T-helper 1 cell treated with Interleukin-12 subunit alpha and Interleukin-12 subunit beta and Interleukin-4 antibody, amounts not matched to agents 30 μg/mL and 1 μg/mL, for 36 hours (primary cell): ENCODE measurements around the gene PDGFA.

Source experiments
- H3K27ac Mint-ChIP-seq: one replicate; pipeline ENCODE4 v1.8.0; 2021; ENCODE audit warnings: mild to moderate bottlenecking, mixed read lengths
- H3K27me3 Mint-ChIP-seq: one replicate; pipeline ENCODE4 v1.8.0; 2021; ENCODE audit warnings: low read depth, mixed read lengths
- H3K36me3 Mint-ChIP-seq: one replicate; pipeline ENCODE4 v1.8.0; 2021; ENCODE audit warnings: low read depth, mixed read lengths
- H3K4me1 Mint-ChIP-seq: one replicate; pipeline ENCODE4 v1.8.0; 2021; ENCODE audit warnings: low read depth, mixed read lengths
- H3K4me3 Mint-ChIP-seq: one replicate; pipeline ENCODE4 v1.8.0; 2021; ENCODE audit warnings: mild to moderate bottlenecking, moderate library complexity, mixed read lengths
- H3K9me3 Mint-ChIP-seq: one replicate; pipeline ENCODE4 v1.8.0; 2021; ENCODE audit warnings: mixed read lengths

The PDGFA gene

GRCh38 chr7:544338-545221, 24.9 kb upstream of the PDGFA start:
- Mint-ChIP-seq H3K27ac (no peak overlapping the region), H3K36me3 (no peaks in the 10 kb centered on the region), H3K4me1 (no peaks in the 10 kb centered on the region), H3K27me3 (no peaks in the 10 kb centered on the region), H3K4me3 (no peak overlapping the region), H3K9me3 (peaks cover 5% of the 10 kb centered on the region)

DNA sequence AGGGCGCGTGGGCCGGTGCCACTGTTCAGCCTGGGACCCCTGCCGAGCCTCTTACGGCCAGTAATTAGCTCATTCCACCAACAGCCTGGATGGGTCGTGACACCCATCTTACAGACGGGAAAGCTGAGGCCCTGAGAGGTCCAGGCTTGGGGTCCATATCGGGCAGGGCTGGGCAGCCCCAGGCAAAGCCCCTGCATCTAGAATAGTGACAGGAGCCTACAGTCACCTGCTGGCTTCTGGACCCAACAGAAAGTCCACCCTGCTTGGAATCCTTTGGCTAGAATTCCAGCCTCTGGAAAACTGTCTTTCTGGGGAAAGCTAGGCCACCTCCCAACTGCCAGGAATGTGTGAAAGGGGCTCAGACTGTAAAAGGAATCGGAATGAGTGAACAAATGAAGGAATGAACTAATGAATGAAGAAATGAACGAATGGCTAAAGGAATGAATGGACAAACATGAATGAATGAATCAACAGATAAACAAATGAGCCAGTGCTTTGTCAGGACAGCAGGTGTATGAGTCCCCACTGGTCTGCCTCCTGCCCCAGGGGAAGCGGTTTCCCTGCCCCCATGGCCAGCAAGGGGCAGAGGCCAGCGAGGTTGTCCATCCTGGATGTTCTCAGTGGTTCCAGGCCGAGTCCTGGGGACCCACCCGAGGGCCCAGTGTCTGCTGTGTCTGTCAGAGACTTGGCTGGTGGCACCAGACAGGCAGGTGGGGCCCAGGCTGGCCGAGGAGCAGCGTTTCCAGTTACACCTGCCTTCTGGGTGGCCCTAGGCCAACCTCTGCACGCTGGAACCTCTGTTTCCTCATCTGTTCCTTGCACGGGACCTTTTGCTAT, 24.1 kb upstream of the PDGFA start:
- H3K36me3 Mint-ChIP-seq, result no peaks in the 10 kb centered on the region
- H3K4me1 Mint-ChIP-seq, result no peaks in the 10 kb centered on the region
- H3K27ac Mint-ChIP-seq, result no peak overlapping the region
- no peaks in the 10 kb centered on the region for H3K27me3 Mint-ChIP-seq
- H3K9me3 Mint-ChIP-seq, result peaks cover 5% of the 10 kb centered on the region
- H3K4me3 Mint-ChIP-seq, result no peak overlapping the region

GRCh38 chr7:542713-543500, 23.3 kb upstream of the PDGFA start:
- Mint-ChIP-seq H3K27ac (no peak overlapping the region), H3K27me3 (no peaks in the 10 kb centered on the region), H3K4me1 (no peaks in the 10 kb centered on the region), H3K36me3 (no peaks in the 10 kb centered on the region), H3K4me3 (no peak overlapping the region), H3K9me3 (peaks cover 5% of the 10 kb centered on the region)

- H3K4me3 Mint-ChIP-seq, result no peak overlapping the region
- no peaks in the 10 kb centered on the region for H3K36me3 Mint-ChIP-seq
Measured at GRCh38 chr7:542131-542712, 22.6 kb upstream of the PDGFA start.

DNA sequence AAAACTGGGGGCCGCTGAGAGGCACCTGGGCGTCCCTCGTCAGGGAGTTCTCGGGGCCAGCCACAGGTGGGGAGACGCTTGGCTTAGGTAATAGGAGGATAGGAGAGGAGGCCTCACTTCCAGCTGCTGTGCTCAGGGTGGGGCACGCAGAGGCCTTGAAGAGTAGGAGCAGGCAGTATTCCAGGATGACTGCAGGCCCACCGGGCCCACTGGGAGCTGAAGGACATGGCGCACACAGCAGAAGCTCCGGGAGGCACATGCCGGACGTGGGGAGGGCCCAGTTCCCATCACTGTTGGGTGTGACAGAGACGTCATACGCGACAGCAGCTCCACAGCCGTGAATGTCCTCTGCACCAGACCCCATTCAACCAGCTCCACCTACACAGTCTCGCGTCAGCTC, 22.0 kb upstream of the PDGFA start:
- H3K4me1 Mint-ChIP-seq, result no peaks in the 10 kb centered on the region
- peaks cover 5% of the 10 kb centered on the region for H3K9me3 Mint-ChIP-seq
- H3K4me3 Mint-ChIP-seq, result no peak overlapping the region
- no peaks in the 10 kb centered on the region for H3K36me3 Mint-ChIP-seq
- no peak overlapping the region for H3K27ac Mint-ChIP-seq
- no peaks in the 10 kb centered on the region for H3K27me3 Mint-ChIP-seq

More at GRCh38 chr7:542131-542712, 22.6 kb upstream of the PDGFA start:
- Mint-ChIP-seq H3K9me3 (peaks cover 5% of the 10 kb centered on the region), H3K27ac (no peak overlapping the region), H3K4me1 (no peaks in the 10 kb centered on the region), H3K27me3 (no peaks in the 10 kb centered on the region)

GRCh38 chr7:540997-541396, 21.4 kb upstream of the PDGFA start:
- Mint-ChIP-seq H3K36me3 (no peaks in the 10 kb centered on the region), H3K27ac (no peak overlapping the region)

DNA sequence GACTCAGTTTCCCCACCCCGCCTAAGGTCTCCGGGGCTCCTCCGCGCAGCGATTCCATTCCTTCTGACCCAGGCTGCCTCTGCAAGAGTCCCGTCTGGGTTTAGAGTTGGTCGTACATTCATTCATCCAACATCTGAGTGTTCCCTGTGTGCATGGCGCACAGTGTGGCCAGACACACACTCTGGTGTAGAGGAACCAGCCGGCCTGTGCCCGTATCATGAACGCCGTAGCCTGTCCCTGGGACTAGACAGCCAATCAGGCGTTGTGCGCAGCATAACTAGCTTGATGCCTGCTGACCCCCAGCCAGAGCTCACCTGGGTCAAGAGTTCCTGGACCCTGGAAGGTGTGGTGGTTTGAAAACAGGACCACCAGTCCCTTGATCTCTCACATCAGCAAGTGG, 20.9 kb upstream of the PDGFA start:
- H3K36me3 Mint-ChIP-seq, result no peaks in the 10 kb centered on the region
- no peak overlapping the region for H3K4me3 Mint-ChIP-seq
- H3K27ac Mint-ChIP-seq, result no peak overlapping the region
- H3K9me3 Mint-ChIP-seq, result peaks cover 5% of the 10 kb centered on the region
- no peaks in the 10 kb centered on the region for H3K27me3 Mint-ChIP-seq
- H3K4me1 Mint-ChIP-seq, result no peaks in the 10 kb centered on the region

More at GRCh38 chr7:540997-541396, 21.4 kb upstream of the PDGFA start:
- Mint-ChIP-seq H3K4me1 (no peaks in the 10 kb centered on the region), H3K9me3 (peaks cover 5% of the 10 kb centered on the region), H3K27me3 (no peaks in the 10 kb centered on the region), H3K4me3 (no peak overlapping the region)

DNA sequence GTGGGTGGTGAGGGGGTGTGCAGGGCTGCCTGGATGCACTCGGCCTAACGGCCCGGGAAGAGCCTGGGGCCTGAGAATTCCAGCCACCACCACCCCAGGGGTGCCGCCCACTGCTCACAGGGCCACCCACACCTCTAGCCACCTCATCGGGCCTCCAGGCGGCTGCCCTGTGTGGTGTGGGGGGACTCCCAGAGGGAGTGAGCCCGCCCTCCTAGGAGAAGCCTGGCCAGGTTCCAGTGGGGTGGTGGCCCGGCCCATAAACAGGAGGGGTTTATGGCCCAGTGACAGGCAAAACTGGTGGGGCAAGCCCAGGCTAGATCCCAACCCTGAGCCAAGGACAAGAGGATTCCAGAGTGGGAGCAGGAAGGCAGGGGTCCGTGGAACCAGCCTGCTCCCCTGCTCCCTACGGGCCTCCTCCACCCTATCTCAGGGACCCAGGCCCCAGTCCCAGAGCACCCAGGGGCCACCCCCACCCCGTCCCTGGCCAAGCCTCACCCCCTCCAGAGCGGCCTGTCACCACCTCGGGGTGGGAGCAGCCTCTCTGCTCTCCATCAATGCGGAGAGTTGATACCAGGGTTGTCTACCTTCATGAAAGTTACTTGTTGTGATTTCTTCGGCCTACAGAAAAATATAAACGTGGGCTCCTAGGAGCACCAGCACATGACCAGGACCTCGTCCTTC, 20.2 kb upstream of the PDGFA start:
- Mint-ChIP-seq H3K4me1 (no peaks in the 10 kb centered on the region), H3K4me3 (no peak overlapping the region), H3K27me3 (no peaks in the 10 kb centered on the region), H3K9me3 (no peaks in the 10 kb centered on the region), H3K36me3 (no peaks in the 10 kb centered on the region), H3K27ac (no peak overlapping the region)

DNA sequence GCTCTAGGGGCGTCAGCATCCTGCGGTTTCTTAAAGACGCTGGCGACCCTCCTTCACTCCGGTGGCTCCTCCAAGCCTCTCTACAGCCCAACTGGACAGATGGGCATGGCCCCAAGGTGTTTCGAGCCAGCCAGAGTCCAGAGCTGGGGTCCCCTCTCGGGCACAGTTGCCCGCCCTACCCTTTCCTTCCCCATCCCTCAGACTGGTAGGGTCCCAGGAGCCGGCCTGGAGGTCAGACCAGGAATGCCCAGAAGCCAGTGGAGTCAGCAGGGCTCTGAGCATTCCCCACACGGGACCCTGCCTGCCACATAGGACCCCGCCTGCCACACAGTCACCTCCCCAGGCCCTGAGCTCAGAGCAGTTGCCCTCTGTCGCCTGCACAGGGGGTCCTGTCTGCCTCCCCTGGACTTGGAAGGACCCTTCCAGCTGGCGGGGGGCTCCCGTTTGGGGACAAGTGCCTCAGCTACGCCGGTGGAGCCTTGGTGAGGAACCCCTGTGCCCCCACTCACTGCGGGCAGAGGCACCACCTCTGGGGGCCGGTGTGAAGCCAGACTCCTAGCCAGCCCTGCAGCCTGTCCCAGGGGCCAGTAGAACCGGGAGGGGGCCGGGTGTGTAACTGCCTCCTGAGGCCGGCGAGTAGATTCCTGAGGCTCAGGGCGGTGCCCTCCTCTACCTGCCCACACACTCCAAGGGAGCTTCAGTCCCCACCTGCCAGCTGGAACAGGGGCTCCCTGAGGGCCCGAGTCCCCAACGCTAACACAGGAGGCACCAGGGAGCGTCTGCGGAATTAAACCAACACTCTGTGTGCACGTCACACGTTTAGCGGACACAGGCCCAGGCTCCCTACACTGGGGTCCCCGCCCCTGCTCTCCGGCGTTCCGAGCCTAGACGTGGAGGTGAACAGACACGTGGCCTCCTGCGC, 19.4 kb upstream of the PDGFA start:
- Mint-ChIP-seq H3K4me3 (no peak overlapping the region), H3K27me3 (no peaks in the 10 kb centered on the region), H3K27ac (no peak overlapping the region), H3K36me3 (no peaks in the 10 kb centered on the region), H3K9me3 (no peaks in the 10 kb centered on the region), H3K4me1 (no peaks in the 10 kb centered on the region)

DNA sequence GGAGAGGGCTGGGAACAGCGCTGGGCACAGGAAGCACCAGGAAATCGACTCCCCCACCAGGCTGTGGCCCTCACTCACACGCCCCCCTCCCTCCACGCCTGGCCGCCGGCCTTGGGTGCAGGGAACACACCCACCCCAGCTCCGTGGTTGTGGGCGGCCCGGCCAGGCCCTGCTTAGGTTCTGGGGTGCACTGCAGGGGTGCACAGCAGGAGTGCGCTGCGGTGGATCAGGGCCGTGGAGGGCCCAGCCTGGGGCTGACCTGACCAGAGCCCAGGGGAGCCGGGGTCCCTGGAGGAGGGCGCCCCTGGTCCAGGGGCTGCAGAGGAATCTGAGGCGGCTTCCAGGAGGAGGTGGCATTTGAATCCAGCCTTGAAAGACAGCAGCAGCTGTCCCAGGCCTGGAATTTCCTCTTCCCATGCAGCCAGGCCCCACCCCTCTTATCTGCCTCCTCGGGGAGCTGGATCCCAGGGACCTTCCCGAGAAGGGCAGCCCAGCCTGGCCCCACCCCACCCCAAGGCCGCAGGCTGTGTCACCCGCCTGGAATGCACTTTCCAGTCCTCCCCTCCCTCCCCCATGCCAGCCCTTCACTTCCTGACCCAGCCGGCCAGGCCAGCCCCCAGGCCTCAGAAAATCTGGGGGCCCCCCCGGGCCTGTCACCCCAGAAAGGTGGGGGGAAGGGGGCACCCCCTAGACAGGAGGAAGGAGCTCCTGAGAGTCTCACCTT, 18.4 kb upstream of the PDGFA start:
- no peak overlapping the region for H3K4me3 Mint-ChIP-seq
- H3K36me3 Mint-ChIP-seq, result no peaks in the 10 kb centered on the region
- H3K27me3 Mint-ChIP-seq, result no peaks in the 10 kb centered on the region

DNA sequence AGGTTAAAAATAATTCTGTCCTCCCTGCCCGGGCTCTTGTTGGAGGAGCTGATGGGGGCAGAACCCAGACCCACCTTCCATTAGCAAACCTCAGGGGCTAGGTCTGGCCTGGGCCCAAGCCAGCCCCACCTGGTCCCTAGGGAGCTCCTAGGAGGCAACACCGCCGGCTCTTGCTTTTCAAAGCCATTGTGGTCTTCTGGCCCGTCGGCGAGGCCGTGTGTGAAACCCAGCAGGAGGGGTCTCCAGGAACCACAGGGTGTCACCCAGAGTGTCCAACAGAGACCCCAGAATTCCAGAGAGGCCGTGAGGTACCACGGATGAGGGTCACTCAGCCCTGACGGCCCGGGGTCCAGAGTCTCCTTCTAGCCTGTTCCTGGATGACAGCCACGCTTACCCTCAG, 16.6 kb upstream of the PDGFA start:
- Mint-ChIP-seq H3K27ac (no peak overlapping the region), H3K9me3 (no peaks in the 10 kb centered on the region), H3K27me3 (no peaks in the 10 kb centered on the region), H3K36me3 (no peaks in the 10 kb centered on the region), H3K4me1 (no peaks in the 10 kb centered on the region), H3K4me3 (no peak overlapping the region)

More for the DNA sequence above, 18.4 kb upstream of the PDGFA start:
- Mint-ChIP-seq H3K9me3 (no peaks in the 10 kb centered on the region), H3K4me1 (no peaks in the 10 kb centered on the region), H3K27ac (no peak overlapping the region)

GRCh38 chr7:534959-535358, 15.3 kb upstream of the PDGFA start:
- no peak overlapping the region for H3K27ac Mint-ChIP-seq
- H3K4me3 Mint-ChIP-seq, result no peak overlapping the region
- H3K36me3 Mint-ChIP-seq, result no peaks in the 10 kb centered on the region
- peaks cover 3% of the 10 kb centered on the region for H3K27me3 Mint-ChIP-seq
- H3K9me3 Mint-ChIP-seq, result no peaks in the 10 kb centered on the region
- H3K4me1 Mint-ChIP-seq, result no peaks in the 10 kb centered on the region
